ENCODE measurements around the gene ANKFN1.

Gene ANKFN1, protein sequence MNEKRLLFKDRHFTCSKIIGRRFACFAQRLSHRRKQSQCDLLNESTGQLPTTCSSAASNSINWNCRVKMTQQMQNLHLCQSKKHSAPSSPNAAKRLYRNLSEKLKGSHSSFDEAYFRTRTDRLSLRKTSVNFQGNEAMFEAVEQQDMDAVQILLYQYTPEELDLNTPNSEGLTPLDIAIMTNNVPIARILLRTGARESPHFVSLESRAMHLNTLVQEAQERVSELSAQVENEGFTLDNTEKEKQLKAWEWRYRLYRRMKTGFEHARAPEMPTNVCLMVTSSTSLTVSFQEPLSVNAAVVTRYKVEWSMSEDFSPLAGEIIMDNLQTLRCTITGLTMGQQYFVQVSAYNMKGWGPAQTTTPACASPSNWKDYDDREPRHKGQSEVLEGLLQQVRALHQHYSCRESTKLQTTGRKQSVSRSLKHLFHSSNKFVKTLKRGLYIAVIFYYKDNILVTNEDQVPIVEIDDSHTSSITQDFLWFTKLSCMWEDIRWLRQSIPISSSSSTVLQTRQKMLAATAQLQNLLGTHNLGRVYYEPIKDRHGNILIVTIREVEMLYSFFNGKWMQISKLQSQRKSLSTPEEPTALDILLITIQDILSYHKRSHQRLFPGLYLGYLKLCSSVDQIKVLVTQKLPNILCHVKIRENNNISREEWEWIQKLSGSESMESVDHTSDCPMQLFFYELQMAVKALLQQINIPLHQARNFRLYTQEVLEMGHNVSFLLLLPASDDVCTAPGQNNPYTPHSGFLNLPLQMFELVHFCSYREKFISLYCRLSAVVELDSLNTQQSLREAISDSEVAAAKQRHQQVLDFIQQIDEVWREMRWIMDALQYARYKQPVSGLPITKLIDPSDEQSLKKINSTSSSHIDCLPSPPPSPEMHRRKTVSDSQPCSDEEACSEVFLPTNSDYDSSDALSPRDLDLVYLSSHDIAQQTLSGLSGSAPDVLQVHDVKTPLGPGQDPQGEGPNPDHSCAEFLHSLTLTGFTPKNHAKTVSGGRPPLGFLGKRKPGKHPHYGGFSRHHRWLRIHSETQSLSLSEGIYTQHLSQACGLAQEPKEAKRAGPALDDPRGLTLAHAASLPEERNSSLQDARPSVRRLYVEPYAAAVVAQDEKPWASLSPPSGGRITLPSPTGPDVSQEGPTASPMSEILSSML

GRCh38 chr17:56152874-56153602, at the start of gene ANKFN1:
Gene ANKFN1, plus strand, starts transcription at chr17:56153475. Its CDS starts 59,193 bp downstream, at chr17:56212668.
- Histone ChIP-seq H3K79me2 (ENCODE audit: control insufficient read depth, low read length) (no peaks in the 10 kb centered on the region), H4K20me1 (ENCODE audit: control insufficient read depth, insufficient read depth, low read depth, low read length) (no peaks in the 10 kb centered on the region), H3K4me3 (ENCODE audit: low read length) (no peak within 1 kb of the TSS), H3K9me2 (replicated peaks; ENCODE audit: control insufficient read depth, low read length) (no peaks in the 10 kb centered on the region), H3K27ac (ENCODE audit: low read depth, low read length) (no peak within 1 kb of the TSS), H3K27me3 (ENCODE audit: control insufficient read depth, low read length) (no peaks in the 10 kb centered on the region), H3K36me3 (ENCODE audit: control insufficient read depth, low read length) (no peaks in the 10 kb centered on the region), H3K4me1 (ENCODE audit: control insufficient read depth, low read length) (no peaks in the 10 kb centered on the region), H3K4me2 (ENCODE audit: low read length) (no peak within 1 kb of the TSS), H3F3A (ENCODE audit: control insufficient read depth, insufficient read depth) (no peaks in the 10 kb centered on the region), H3K9me3 (ENCODE audit: control insufficient read depth, insufficient read depth, low read length) (no peaks in the 10 kb centered on the region)
- TF ChIP-seq EZH2phosphoT487 (IDR thresholded peaks at IDR 0.05; ENCODE audit: borderline replicate concordance, low read length), result no peak
- TF ChIP-seq, protein P1, sequence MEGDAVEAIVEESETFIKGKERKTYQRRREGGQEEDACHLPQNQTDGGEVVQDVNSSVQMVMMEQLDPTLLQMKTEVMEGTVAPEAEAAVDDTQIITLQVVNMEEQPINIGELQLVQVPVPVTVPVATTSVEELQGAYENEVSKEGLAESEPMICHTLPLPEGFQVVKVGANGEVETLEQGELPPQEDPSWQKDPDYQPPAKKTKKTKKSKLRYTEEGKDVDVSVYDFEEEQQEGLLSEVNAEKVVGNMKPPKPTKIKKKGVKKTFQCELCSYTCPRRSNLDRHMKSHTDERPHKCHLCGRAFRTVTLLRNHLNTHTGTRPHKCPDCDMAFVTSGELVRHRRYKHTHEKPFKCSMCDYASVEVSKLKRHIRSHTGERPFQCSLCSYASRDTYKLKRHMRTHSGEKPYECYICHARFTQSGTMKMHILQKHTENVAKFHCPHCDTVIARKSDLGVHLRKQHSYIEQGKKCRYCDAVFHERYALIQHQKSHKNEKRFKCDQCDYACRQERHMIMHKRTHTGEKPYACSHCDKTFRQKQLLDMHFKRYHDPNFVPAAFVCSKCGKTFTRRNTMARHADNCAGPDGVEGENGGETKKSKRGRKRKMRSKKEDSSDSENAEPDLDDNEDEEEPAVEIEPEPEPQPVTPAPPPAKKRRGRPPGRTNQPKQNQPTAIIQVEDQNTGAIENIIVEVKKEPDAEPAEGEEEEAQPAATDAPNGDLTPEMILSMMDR (IDR thresholded peaks at IDR 0.05; ENCODE audit: low read depth, low read length, poor library complexity, severe bottlenecking), result no peak

DNA sequence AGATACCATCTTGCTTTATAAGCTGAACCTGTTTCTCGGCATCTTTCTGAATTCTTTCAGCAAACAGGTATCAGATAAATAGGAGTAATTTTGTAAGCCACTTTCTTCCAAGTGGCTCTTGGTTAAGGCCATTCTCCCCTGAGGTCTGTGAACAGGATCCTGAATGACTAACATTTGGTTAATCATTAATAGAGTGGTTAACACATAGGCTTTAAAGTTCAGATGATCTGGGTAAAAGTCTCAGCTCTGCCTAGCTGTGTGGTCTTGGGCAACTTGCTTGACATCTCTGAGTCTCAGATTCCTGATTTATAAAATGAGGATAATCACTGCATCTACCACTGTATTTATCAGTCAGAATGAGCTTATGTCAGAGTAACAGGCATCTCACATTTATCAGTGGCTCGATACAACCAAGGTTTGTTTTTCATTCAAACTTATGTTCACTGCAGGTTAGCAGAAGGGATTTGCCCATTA, 44.4 kb upstream of the ANKFN1 start:
- H3K9me3 ChIP-seq (ENCODE audit: control insufficient read depth, insufficient read depth, low read length), result no peaks in the 10 kb centered on the region
- no peaks in the 10 kb centered on the region for H3K4me1 ChIP-seq (ENCODE audit: control insufficient read depth, low read length)
- no peaks in the 10 kb centered on the region for H3F3A ChIP-seq (ENCODE audit: control insufficient read depth, insufficient read depth)
- no peaks in the 10 kb centered on the region for H3K9me2 ChIP-seq (replicated peaks; ENCODE audit: control insufficient read depth, low read length)
- no peaks in the 10 kb centered on the region for H3K79me2 ChIP-seq (ENCODE audit: control insufficient read depth, low read length)
- no peaks in the 10 kb centered on the region for H4K20me1 ChIP-seq (ENCODE audit: control insufficient read depth, insufficient read depth, low read depth, low read length)
- no peak for TF ChIP-seq EZH2phosphoT487 (IDR thresholded peaks at IDR 0.05; ENCODE audit: borderline replicate concordance, low read length)
- TF ChIP-seq, protein P1 (IDR thresholded peaks at IDR 0.05; ENCODE audit: low read depth, low read length, poor library complexity, severe bottlenecking), result no peak
- H3K36me3 ChIP-seq (ENCODE audit: control insufficient read depth, low read length), result no peaks in the 10 kb centered on the region
- H3K4me2 ChIP-seq (ENCODE audit: low read length), result no peak overlapping the region
- H3K27ac ChIP-seq (ENCODE audit: low read depth, low read length), result no peak overlapping the region
- no peak overlapping the region for H3K4me3 ChIP-seq (ENCODE audit: low read length)
- no peaks in the 10 kb centered on the region for H3K27me3 ChIP-seq (ENCODE audit: control insufficient read depth, low read length)

DNA sequence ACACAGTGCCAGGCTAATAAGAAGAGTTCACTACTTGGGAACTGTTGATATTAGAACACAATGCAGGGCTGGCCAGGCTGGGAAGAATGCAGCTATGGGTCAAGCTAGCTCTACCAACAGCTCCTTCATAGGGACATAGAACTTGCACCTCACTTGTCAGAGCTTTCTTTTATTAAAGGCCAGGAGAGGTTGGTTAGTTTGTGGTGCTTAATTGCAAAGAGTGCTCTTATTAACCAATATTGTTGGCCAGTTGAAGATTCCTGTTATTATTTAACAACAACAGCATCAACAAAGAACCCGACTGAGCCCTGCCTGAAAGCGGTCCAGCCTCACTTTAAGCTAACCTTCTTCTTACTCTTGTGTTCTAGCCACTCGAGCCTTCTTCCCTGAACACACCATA, 43.4 kb upstream of the ANKFN1 start:
- Histone ChIP-seq H3K27me3 (ENCODE audit: control insufficient read depth, low read length) (no peaks in the 10 kb centered on the region), H3K9me2 (replicated peaks; ENCODE audit: control insufficient read depth, low read length) (no peaks in the 10 kb centered on the region), H4K20me1 (ENCODE audit: control insufficient read depth, insufficient read depth, low read depth, low read length) (no peaks in the 10 kb centered on the region), H3F3A (ENCODE audit: control insufficient read depth, insufficient read depth) (no peaks in the 10 kb centered on the region), H3K79me2 (ENCODE audit: control insufficient read depth, low read length) (no peaks in the 10 kb centered on the region), H3K4me2 (ENCODE audit: low read length) (no peak overlapping the region), H3K4me1 (ENCODE audit: control insufficient read depth, low read length) (no peaks in the 10 kb centered on the region), H3K4me3 (ENCODE audit: low read length) (no peak overlapping the region), H3K9me3 (ENCODE audit: control insufficient read depth, insufficient read depth, low read length) (no peaks in the 10 kb centered on the region), H3K36me3 (ENCODE audit: control insufficient read depth, low read length) (no peaks in the 10 kb centered on the region), H3K27ac (ENCODE audit: low read depth, low read length) (no peak overlapping the region)
- TF ChIP-seq EZH2phosphoT487 (IDR thresholded peaks at IDR 0.05; ENCODE audit: borderline replicate concordance, low read length), result no peak
- TF ChIP-seq, protein P1 (IDR thresholded peaks at IDR 0.05; ENCODE audit: low read depth, low read length, poor library complexity, severe bottlenecking), result no peak

Measured in DOHH2 (cell line).